Measurements from ENCODE around the gene FLT3. TPM values are rescaled to one million over a fixed set of nuclear protein-coding genes. Genes with fewer than 3 reads are reported as not detected.
"Not testable (repeated sequence)": the region's sequence is repeated elsewhere in the genome, so short reads cannot be mapped to it uniquely, and the experiment has no call there.

Gene FLT3
- total and polyA plus RNA-seq, 5 donors from 2014 or later: 0.39 TPM; not detected in 4

DNA sequence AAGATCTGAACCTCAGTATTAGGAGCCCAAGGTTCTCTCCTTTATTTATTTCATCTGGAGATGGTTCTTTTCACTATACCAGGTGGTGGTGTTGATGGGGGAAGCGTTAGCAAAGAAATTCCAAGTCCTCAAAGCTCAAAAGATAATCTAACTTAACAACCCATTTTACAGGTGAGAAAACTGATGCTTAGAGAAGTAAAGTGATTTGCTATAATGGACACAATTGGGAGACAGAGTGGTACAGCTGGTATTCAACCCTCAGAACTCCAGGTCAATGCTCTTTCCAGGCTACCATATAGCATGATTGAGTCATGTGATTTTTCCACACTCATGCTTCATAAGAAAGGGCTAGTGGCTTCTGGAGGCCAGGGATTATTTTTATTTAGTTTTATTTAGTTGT is 86.9 kb downstream of the FLT3 start:
- H3K4me3 Mint-ChIP-seq: no peak overlapping the region
- no peak overlapping the region for H3K27ac ChIP-seq (ENCODE audit: insufficient read depth, low read length, poor library complexity, severe bottlenecking)

DNA sequence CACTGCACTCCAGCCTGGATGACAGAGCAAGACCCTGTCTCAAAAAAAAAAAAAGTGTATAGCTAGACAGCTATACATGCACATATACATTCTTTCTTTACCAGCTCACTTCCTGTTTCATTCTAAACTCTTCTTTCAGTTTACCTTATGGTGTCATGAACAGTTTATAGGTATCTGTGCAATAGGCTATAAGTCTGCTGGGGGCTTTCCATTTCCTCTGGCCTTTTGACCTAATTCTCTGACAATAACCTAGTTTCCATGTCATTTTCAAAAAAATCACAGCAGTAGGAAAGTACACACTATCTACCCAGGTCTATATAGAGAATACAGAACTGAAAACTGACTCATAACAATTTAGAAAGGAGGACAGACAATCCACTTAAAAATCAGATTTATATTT is 87.5 kb downstream of the FLT3 start:
- no peaks in the 10 kb centered on the region for H3K27me3 ChIP-seq (ENCODE audit: control insufficient read depth, insufficient read depth, low read length)
- no peak overlapping the region for H3K27ac ChIP-seq (ENCODE audit: insufficient read depth, low read length, poor library complexity, severe bottlenecking)
- no peaks in the 10 kb centered on the region for H3K36me3 ChIP-seq (ENCODE audit: control insufficient read depth, insufficient read depth, low read length)
- H3K4me1 Mint-ChIP-seq: peaks cover 0 to 8% (median 3%) of the 10 kb centered on the region in 4 donors
- no peaks in the 10 kb centered on the region for H3K9me3 Mint-ChIP-seq
- H3K27ac Mint-ChIP-seq: no peak overlapping the region
- H3K4me1 ChIP-seq (ENCODE audit: control insufficient read depth, insufficient read depth, low read length, poor library complexity, severe bottlenecking): no peaks in the 10 kb centered on the region
- H3K4me3 Mint-ChIP-seq: no peak overlapping the region
- H3K36me3 Mint-ChIP-seq: no peaks in the 10 kb centered on the region
- no peak overlapping the region for H3K4me3 ChIP-seq (ENCODE audit: low read depth, low read length)
- H3K27me3 Mint-ChIP-seq: peaks cover 24% of the 10 kb centered on the region
- DNase-seq (peak in 1 of 3 donors; percentile 38), ATAC-seq (ENCODE audit: low read depth in 2 of 2) (peak in 1 of 2 donors; percentile 34)
- no peaks in the 10 kb centered on the region for H3K9me3 ChIP-seq (ENCODE audit: control insufficient read depth in 2 of 2, low read length in 2 of 2)

More for the DNA sequence above, 86.9 kb downstream of the FLT3 start:
- no peaks in the 10 kb centered on the region for H3K9me3 Mint-ChIP-seq
- no peaks in the 10 kb centered on the region for H3K9me3 ChIP-seq (ENCODE audit: control insufficient read depth in 2 of 2, low read length in 2 of 2)
- no peak for DNase-seq
- no peaks in the 10 kb centered on the region for H3K27me3 ChIP-seq (ENCODE audit: control insufficient read depth, insufficient read depth, low read length)
- no peaks in the 10 kb centered on the region for H3K4me1 ChIP-seq (ENCODE audit: control insufficient read depth, insufficient read depth, low read length, poor library complexity, severe bottlenecking)
- H3K36me3 ChIP-seq (ENCODE audit: control insufficient read depth, insufficient read depth, low read length): no peaks in the 10 kb centered on the region
- no peak overlapping the region for H3K4me3 ChIP-seq (ENCODE audit: low read depth, low read length)
- H3K4me1 Mint-ChIP-seq: peaks cover 0 to 8% (median 3%) of the 10 kb centered on the region in 4 donors
- no peak for ATAC-seq (ENCODE audit: low read depth in 2 of 2)
- no peaks in the 10 kb centered on the region for H3K36me3 Mint-ChIP-seq
- peaks cover 26% of the 10 kb centered on the region for H3K27me3 Mint-ChIP-seq
- H3K27ac Mint-ChIP-seq: no peak overlapping the region

DNA sequence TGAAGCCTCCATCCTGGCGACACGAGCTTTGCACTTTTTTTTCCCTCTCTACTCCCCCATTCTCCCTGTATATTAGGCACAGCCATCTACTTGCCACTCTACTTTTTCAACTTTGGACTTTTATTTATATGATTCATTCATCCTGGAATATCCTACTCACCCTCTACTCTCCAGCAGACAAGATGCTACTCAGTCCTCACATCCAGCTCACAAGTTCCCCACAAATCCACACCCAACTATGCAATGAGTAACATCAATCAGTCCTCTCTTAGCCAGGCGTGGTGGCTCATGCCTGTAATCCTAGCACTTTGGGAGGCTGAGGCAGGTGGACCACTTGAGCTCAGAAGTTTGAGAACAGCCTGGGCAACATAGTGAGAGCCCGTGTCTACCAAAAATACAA is 88.0 kb downstream of the FLT3 start:
- Mint-ChIP-seq H3K9me3 (peaks cover 0 to 1% (median 0%) of the 10 kb centered on the region in 7 donors), H3K4me3 (no peak overlapping the region), H3K36me3 (no peaks in the 10 kb centered on the region), H3K27me3 (peaks cover 19% of the 10 kb centered on the region), H3K4me1 (peaks cover 0 to 8% (median 3%) of the 10 kb centered on the region in 4 donors), H3K27ac (no peak overlapping the region)
- Histone ChIP-seq H3K27ac (ENCODE audit: insufficient read depth, low read length, poor library complexity, severe bottlenecking) (no peak overlapping the region), H3K4me1 (ENCODE audit: control insufficient read depth, insufficient read depth, low read length, poor library complexity, severe bottlenecking) (no peaks in the 10 kb centered on the region), H3K27me3 (ENCODE audit: control insufficient read depth, insufficient read depth, low read length) (no peaks in the 10 kb centered on the region), H3K9me3 (ENCODE audit: control insufficient read depth in 2 of 2, low read length in 2 of 2) (no peaks in the 10 kb centered on the region), H3K4me3 (ENCODE audit: low read depth, low read length) (no peak overlapping the region), H3K36me3 (ENCODE audit: control insufficient read depth, insufficient read depth, low read length) (no peaks in the 10 kb centered on the region)
- no peak for ATAC-seq (ENCODE audit: low read depth in 2 of 2)
- no peak for DNase-seq

DNA sequence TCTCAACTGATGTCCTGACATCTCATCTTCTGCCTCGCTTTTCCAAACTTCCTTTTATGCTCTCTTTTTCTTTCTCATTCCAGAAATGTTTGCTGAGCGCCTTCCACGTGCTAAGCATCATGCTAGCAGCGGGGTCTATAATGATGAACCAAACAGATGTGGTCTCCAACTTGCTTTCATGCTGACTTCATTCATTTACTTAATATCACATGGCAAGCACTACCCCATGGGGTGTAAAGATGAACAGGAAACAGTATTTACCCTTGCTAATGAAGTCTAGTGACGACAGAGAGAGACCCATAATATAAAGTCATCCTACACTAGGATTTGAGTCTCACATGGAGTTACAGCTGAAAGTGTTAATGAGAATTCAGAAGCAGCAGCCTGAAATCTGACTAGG is 90.3 kb downstream of the FLT3 start:
- no peak for ATAC-seq (ENCODE audit: low read depth in 2 of 2)
- no peaks in the 10 kb centered on the region for H3K36me3 ChIP-seq (ENCODE audit: control insufficient read depth, insufficient read depth, low read length)
- H3K27me3 ChIP-seq (ENCODE audit: control insufficient read depth, insufficient read depth, low read length): no peaks in the 10 kb centered on the region
- no peaks in the 10 kb centered on the region for H3K4me1 ChIP-seq (ENCODE audit: control insufficient read depth, insufficient read depth, low read length, poor library complexity, severe bottlenecking)
- DNase-seq: no peak
- H3K36me3 Mint-ChIP-seq: no peaks in the 10 kb centered on the region
- H3K27ac Mint-ChIP-seq: no peak overlapping the region
- peaks cover 0 to 1% (median 0%) of the 10 kb centered on the region in 7 donors for H3K9me3 Mint-ChIP-seq
- H3K4me3 ChIP-seq (ENCODE audit: low read depth, low read length): no peak overlapping the region
- H3K27me3 Mint-ChIP-seq: peaks cover 19% of the 10 kb centered on the region
- peaks cover 0 to 8% (median 1%) of the 10 kb centered on the region in 4 donors for H3K4me1 Mint-ChIP-seq
- no peak overlapping the region for H3K27ac ChIP-seq (ENCODE audit: insufficient read depth, low read length, poor library complexity, severe bottlenecking)
- H3K9me3 ChIP-seq (ENCODE audit: control insufficient read depth in 2 of 2, low read length in 2 of 2): no peaks in the 10 kb centered on the region
- H3K4me3 Mint-ChIP-seq: no peak overlapping the region

DNA sequence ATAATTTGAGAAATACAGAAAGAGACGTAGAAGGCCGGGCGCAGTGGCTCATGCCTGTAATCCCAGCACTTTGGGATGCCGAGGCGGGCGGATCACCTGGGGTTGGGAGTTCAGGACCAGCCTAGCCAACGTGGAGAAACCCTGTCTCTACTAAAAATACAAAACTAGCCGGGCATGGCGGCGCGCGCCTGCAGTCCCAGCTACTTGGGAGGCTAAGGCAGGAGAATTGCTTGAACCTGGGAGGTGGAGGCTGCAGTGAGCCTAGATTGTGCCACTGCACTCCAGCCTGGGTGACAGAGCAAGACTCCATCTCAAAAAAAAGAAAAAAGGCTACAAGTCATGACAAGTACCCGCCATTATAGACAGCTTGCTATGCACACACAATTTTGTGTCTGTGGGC is 95.4 kb downstream of the FLT3 start:
- H3K4me3 Mint-ChIP-seq; ATAC-seq (ENCODE audit: low read depth in 2 of 2); DNase-seq; H3K27ac Mint-ChIP-seq; H3K36me3 Mint-ChIP-seq; H3K27me3 ChIP-seq (ENCODE audit: control insufficient read depth, insufficient read depth, low read length); H3K4me1 Mint-ChIP-seq; H3K4me1 ChIP-seq (ENCODE audit: control insufficient read depth, insufficient read depth, low read length, poor library complexity, severe bottlenecking); H3K4me3 ChIP-seq (ENCODE audit: low read depth, low read length); H3K27ac ChIP-seq (ENCODE audit: insufficient read depth, low read length, poor library complexity, severe bottlenecking); H3K27me3 Mint-ChIP-seq; H3K9me3 ChIP-seq (ENCODE audit: control insufficient read depth in 2 of 2, low read length in 2 of 2); H3K36me3 ChIP-seq (ENCODE audit: control insufficient read depth, insufficient read depth, low read length); H3K9me3 Mint-ChIP-seq: not testable (repeated sequence)

DNA sequence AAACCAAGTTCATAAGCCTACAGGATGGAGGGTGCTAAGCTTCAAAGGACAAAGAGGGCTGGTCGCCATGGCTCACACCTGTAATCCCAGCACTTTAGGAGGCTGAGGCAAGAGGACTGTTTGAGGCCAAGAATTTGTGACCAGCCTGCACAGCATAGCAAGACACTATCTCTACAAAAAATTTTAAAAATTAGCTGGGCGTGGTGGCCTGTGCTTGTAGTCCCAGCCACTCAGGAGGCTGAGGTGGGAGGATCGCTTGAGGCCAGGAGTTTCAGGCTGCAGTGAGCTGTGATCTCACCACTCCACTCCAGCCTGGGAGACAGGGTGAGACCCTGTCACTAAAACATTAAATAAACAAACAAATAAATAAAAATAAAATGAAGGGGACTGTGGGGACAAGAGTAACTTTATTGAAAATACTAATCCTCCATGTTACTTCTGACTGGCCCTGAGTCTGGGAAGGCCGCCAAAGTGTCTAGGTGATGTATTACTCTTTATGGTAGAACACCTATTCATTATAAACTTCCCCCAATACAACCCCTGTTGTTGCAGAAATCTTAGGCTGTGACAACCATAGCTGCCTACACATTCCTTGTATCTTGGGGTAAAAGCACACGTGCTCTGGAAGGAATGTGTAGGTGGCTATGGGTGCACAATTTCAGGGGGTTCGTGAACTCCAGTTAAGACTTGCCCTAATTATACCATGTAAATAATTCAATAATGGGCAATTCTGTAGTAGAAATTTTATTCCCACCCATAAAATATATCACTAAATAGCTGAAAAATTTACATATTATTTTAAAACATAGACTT is 97.3 kb downstream of the FLT3 start:
- H3K4me3 ChIP-seq (ENCODE audit: low read depth, low read length): no peak overlapping the region
- Mint-ChIP-seq H3K4me1 (peaks cover 0 to 2% (median 0%) of the 10 kb centered on the region in 4 donors), H3K4me3 (no peak overlapping the region), H3K27ac (no peak overlapping the region), H3K9me3 (peaks cover 0 to 1% (median 0%) of the 10 kb centered on the region in 7 donors), H3K36me3 (no peaks in the 10 kb centered on the region), H3K27me3 (no peaks in the 10 kb centered on the region)
- no peaks in the 10 kb centered on the region for H3K27me3 ChIP-seq (ENCODE audit: control insufficient read depth, insufficient read depth, low read length)
- H3K36me3 ChIP-seq (ENCODE audit: control insufficient read depth, insufficient read depth, low read length): no peaks in the 10 kb centered on the region
- H3K9me3 ChIP-seq (ENCODE audit: control insufficient read depth in 2 of 2, low read length in 2 of 2): no peaks in the 10 kb centered on the region
- ATAC-seq (ENCODE audit: low read depth in 2 of 2) (no peak), DNase-seq (no peak)
- no peak overlapping the region for H3K27ac ChIP-seq (ENCODE audit: insufficient read depth, low read length, poor library complexity, severe bottlenecking)
- no peaks in the 10 kb centered on the region for H3K4me1 ChIP-seq (ENCODE audit: control insufficient read depth, insufficient read depth, low read length, poor library complexity, severe bottlenecking)

DNA sequence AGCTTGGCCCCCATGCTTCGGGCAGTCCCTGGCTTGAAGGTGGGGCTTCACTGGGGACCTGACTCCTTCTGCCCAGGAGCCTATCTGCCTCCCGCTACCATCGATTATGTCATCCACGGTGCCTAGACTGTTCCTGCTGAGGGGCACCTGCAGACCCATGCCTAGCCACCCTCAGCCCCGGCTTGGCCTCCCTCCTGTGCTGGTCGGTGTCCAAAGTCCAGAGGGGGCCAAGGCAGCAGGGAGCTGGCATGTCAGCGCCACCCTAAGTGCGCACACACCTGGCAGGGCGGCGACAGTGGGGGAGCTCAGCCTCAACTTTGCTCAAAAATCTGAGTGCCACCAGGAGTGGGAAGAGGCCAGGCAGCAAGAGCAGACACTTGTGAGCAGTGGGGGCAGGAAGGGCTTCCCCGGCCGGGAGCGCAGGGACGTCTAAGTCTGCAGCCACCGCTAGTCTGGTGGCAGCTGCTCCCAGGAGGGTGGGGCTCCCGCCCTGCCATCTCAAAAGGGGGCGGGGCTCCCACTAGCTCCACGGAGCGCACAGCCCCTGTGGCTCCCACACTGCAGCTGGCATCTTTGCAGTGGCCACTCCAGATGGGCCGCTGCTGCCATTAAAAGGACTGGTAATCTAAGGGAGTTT is 98.4 kb downstream of the FLT3 start:
- H3K36me3 Mint-ChIP-seq: no peaks in the 10 kb centered on the region
- H3K9me3 Mint-ChIP-seq: no peaks in the 10 kb centered on the region
- H3K4me1 Mint-ChIP-seq: peaks cover 0 to 2% (median 0%) of the 10 kb centered on the region in 4 donors
- DNase-seq (no peak), ATAC-seq (ENCODE audit: low read depth in 2 of 2) (no peak)
- no peak overlapping the region for H3K4me3 ChIP-seq (ENCODE audit: low read depth, low read length)
- no peak overlapping the region for H3K4me3 Mint-ChIP-seq
- no peak overlapping the region for H3K27ac ChIP-seq (ENCODE audit: insufficient read depth, low read length, poor library complexity, severe bottlenecking)
- no peak overlapping the region for H3K27ac Mint-ChIP-seq
- no peaks in the 10 kb centered on the region for H3K27me3 Mint-ChIP-seq
- no peaks in the 10 kb centered on the region for H3K36me3 ChIP-seq (ENCODE audit: control insufficient read depth, insufficient read depth, low read length)
- no peaks in the 10 kb centered on the region for H3K9me3 ChIP-seq (ENCODE audit: control insufficient read depth in 2 of 2, low read length in 2 of 2)
- H3K4me1 ChIP-seq (ENCODE audit: control insufficient read depth, insufficient read depth, low read length, poor library complexity, severe bottlenecking): no peaks in the 10 kb centered on the region
- no peaks in the 10 kb centered on the region for H3K27me3 ChIP-seq (ENCODE audit: control insufficient read depth, insufficient read depth, low read length)
